GM19238 (cell line): ENCODE results near the gene TAF3.
"Not testable (repeated sequence)": the region's sequence is repeated elsewhere in the genome, so short reads cannot be mapped to it uniquely, and the experiment has no call there.

Source experiments
- DNase-seq: peaks from one replicate; pipeline ENCODE4 v3.0.0; 2011; ENCODE audit warnings: low spot score; ENCODE audit not compliant: insufficient read length

TAF3 gene

GRCh38 chr10:7810443-7810842 lies 7.9 kb upstream of the TAF3 start:
- DNase-seq, result no peak

GRCh38 chr10:7811000-7811399 lies 7.3 kb upstream of the TAF3 start:
- no peak for DNase-seq

DNA sequence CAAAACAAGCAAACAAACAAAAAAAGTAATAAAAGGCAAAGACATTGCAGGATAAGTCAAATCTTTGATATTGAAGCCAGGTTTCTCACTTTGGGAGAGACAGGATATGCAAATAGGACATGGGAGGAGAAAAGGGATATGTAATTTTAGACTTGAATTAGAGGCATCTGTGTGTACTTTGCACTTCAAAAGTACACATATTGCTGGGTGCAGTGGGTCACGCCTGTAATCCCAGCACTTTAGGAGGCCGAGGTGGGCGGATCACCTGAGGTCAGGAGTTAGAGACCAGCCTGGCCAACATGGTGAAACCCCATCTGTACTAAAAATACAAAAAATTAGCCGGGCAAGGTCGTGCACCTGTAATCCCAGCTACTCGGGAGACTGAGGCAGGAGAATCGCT lies 6.6 kb upstream of the TAF3 start:
- not testable (repeated sequence) for DNase-seq

DNA sequence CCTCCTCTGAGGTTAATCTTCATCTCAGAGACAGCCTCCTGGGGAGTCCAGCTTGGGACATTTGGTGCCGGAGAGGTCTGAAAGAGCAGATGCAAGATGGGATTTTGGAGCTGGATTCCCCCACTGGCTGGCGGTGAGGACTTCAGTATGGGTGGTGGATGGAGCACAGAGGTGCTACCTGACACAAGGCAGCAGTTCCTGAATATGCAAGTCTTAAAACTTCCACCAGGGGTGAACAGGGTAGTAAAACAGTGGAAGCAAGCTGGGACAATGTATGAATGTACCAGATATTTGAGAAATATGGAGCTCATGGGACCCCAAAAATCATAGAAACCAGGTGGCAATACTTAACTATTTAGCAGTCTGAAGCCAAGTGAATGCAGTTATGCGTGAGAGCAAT lies 4.8 kb upstream of the TAF3 start:
- DNase-seq, result no peak

DNA sequence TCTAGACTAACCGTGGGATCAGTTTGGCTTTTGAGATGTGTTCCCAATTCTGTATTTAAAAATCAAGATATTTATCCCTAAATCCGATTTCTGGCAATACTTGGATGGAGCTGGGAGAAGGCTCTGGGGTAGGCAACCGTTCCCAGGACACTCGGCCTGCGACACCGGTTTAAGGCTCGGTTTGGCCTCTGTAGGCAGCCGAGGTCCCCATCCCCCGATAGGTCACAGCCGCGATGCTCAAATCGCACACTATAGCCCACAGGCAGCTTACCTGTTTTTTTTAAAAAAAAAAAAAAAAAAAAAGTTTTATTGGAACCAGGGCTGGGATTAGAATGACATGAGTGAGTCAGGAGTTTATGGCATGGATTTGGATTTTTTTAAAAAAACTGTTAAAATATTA lies 729 bp upstream of the TAF3 start:
- DNase-seq, result no peak

- DNase-seq, result no peak
These were observed 366 bp upstream of the TAF3 start for GRCh38 chr10:7817984-7818294.

DNA sequence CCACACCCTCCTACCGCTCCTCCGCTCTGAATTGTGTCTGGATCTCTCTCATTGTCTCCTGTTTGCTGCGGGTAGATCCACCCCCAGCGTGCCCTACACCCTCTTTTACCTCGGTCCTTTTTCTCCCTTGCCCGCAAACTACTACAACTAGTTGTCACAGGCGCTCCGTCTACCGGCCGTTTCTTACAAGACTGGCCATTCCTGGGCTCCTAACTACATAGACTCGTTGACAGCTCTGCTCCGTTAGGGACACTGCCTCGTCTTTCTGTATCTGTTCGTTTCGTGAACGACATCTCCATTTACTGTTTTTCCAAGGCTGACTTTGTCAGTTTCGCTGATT lies 786 bp downstream of the TAF3 start:
- DNase-seq, result peak; percentile 3

GRCh38 chr10:7824251-7824650 lies 5.9 kb downstream of the TAF3 start:
- no peak for DNase-seq

DNA sequence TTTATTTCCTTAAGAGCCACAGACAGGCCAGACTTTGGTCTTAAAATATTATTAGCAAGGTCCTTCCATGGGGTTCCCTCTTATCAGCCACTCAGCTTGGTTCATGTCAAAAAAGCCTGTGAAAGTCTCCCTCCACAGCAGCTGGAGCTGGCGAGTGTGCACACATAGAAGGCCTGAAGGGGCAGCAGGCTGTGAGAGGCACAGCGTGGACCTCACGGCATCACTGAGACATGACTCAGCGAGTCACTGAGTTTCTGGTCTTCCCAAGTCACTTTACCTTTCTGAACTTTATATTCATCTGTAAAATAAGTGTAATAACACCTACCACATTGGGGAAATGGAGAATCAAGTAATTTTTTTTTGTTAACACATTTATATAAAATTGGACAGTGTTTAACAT lies 8.7 kb downstream of the TAF3 start:
- no peak for DNase-seq

GRCh38 chr10:7829289-7829834 lies 11.1 kb downstream of the TAF3 start:
- DNase-seq, result no peak

GRCh38 chr10:7832060-7832459 lies 13.8 kb downstream of the TAF3 start:
- no peak for DNase-seq

DNA sequence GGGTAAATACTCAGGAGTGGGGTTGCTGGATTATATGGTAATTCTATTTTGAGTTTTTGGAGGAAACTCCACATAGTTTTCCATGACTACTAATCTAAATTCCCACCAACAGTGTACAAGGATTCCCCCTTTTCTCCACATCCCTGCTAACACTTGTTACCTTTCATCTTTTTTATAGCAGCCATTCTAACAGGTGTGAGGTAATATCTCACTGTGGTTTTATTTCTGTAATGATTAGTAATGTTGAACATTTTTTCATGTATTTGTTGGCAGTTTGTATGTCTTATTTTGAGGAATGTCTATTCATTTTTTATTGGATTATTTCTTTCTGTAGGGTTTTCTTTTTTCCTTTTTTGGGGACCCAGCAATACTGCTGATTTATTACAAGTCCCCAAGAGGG lies 14.9 kb downstream of the TAF3 start:
- no peak for DNase-seq

- DNase-seq, result no peak
These were observed 16.0 kb downstream of the TAF3 start for GRCh38 chr10:7834262-7834661.

DNA sequence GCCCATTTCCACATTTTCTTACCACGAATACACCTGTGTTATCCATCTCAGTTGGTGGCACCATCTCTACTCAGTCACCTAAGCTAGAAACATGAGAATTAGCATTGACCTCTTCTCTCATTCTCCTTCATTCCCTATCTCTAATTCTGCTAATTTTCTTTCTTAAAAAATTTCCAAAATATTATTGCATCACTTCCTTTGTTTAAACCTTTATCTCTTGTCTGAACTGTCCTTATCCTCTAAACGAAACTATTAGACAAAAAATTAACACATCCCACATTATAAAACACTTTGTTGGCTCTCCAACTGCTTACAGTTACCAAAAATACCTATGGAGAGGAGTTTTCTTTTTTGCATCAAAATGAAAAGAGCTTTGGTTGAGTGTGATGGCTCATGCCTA lies 18.3 kb downstream of the TAF3 start:
- DNase-seq, result no peak

DNA sequence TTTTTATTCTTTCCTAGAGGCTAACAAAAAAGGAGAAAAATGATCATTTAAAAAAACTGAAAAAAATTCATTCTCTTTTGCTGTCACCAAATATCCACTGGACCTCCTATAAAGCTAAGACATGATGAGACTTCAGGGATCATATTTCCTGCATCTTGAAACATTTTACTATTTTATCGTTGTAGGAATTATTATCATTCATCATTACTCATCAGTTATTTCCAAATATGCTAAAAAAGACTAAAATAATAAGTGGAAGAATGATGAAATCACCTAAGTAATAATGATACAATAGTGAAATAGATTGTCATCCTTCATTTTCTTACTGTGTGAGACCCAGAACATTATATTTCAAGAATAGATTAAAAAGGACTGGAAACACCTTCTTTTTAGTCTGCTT lies 28.3 kb downstream of the TAF3 start:
- no peak for DNase-seq

- DNase-seq, result no peak
These were observed 35.0 kb downstream of the TAF3 start for GRCh38 chr10:7853226-7853842.

- DNase-seq, result no peak
These were observed 35.6 kb downstream of the TAF3 start for GRCh38 chr10:7853890-7854289.

DNA sequence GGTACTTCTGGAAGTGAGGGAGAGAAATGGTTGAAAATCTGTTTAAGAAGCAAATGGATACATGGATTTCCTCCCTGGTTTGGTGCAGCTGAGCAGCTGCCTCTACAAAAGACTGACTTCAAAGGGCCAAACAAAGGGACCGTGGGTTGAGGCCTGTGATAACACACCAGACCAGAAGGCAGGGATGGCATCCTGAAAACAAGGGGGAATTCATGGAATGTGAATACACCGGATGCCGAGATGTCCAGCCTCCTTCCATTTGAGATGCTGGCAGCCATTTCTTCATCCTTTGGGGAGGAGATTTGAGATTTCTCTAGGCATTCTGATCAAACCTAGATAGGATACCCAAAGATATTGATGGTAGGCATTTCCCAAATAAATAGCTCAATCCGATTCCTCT lies 36.9 kb downstream of the TAF3 start:
- no peak for DNase-seq

DNA sequence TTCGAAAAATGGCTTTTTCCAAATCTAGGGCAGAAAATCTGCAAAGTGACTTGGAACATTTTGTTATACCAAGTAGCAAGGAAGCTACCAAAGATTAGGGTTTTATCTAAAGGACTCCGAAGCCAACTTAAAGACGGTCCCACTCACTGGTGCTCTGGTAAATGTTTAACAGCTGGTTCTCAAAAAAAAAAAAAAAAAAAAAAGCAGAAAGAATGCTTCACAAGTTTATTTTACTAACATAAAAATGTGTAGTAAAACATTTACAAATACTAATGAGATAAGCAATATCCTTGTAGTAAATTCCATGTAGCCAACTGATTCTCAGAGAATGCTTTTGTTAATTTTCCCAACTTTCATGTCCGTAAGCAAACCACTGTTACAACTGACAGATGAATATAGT lies 38.4 kb downstream of the TAF3 start:
- no peak for DNase-seq

GRCh38 chr10:7857262-7857661 lies 39.0 kb downstream of the TAF3 start:
- no peak for DNase-seq

- no peak for DNase-seq
These were observed 43.3 kb downstream of the TAF3 start for GRCh38 chr10:7861509-7862120.

- DNase-seq, result no peak
These were observed 43.8 kb downstream of the TAF3 start for GRCh38 chr10:7862121-7862514.

- no peak for DNase-seq
These were observed 47.9 kb downstream of the TAF3 start for GRCh38 chr10:7866176-7866575.

GRCh38 chr10:7872041-7872442 lies 53.7 kb downstream of the TAF3 start:
- no peak for DNase-seq
